NCI-H82 (cell line): ENCODE results near the gene LCN2.

Experiments used
- DNase-seq: peaks from one replicate; lab custom pipeline; 2025; lab: John Stamatoyannopoulos, UW

Gene LCN2

GRCh38 chr9:128201441-128202369 lies 52.5 kb downstream of the LCN2 start:
- DNase-seq = peak; percentile 21

GRCh38 chr9:128202648-128203023 lies 53.4 kb downstream of the LCN2 start:
- no peak for DNase-seq
